Heart left ventricle (tissue), 13 donors: ENCODE results near the gene CCDC92.

Experiments
- CTCF ChIP-seq, 12 donors: fragments of 200-600 bp; sonication (generic) in 4 of 12; IDR thresholded peaks; one replicate each; pipeline versions ENCODE4 v1.5.0 to v1.8.0; 2018 to 2022; ENCODE audit warnings: antibody characterized with exemption in 12 of 12, mild to moderate bottlenecking in 5 of 12
- POLR2A ChIP-seq, 2 donors: fragments of 450-650 bp; IDR thresholded peaks; one replicate each; pipeline ENCODE4 v1.6.1; 2017; ENCODE audit warnings: antibody characterized with exemption in 2 of 2, mild to moderate bottlenecking in 2 of 2, moderate library complexity in 2 of 2
- donor health status: ischemic (EF 13 %, LVEDD 7.1; RV severe dilation, severe dysfunction).
- donor health status: DM: no; HTN: yes; CAD: no.
- donor health status: DM: no; HTN: no; CAD: no.
- donor health status: ischemic (EF 25% LVEDD 6.9; RV normal size, moderate dysfunction).
- donor health status: ischemic (EF 25% LVEDD 5.7; RV mildly dilated, moderate dysfunction).
- donor health status: ischemic (EF 35%, LVEDD 5.7; RV mildly dilated, moderate dysfunction).
- donor health status: nonischemic (EF 11% LVEDD 7.7; RV severe dilation, severe dysfunction).
- donor health status: DM: yes; HTN: yes; CAD: no.
- donor health status: PGD.
- donor health status: ischemic (EF 29% LVEDD 5.4; RV normal size, mild dysfunction).
- donor health status: nonischemic (EF 23%, LVEDD 6.1; RV moderate dilation, normal function).

DNA sequence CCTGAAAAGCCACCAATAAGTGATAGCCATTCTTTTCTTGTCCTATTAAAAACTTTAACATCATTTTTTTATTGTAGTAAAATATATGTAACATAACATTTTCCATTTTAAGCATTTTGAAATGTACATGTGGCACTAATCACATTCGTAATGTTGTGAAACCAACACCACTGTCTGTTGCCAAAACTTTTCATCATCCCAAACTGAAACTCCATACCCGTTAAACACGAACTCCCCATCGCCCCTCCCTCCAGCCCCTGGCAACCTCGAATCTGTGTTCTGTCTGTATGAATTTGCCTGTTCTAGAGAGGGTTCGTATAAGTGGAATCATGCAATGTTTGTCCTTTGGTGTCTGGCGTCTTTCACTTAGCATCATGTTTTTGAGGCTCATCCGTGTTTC is 75.9 kb downstream of the CCDC92 start:
- no peak for TF ChIP-seq CTCF (IDR thresholded peaks at IDR 0.05)
- TF ChIP-seq POLR2A (IDR thresholded peaks at IDR 0.05): no peak
